HepG2 (cell line): ENCODE results near the gene PPOX. TPM values are rescaled to one million over a fixed set of nuclear protein-coding genes. Genes with fewer than 3 reads are reported as not detected.

ENCODE experiments used
- CCDC6 ChIP-seq: sonication (generic); formaldehyde crosslinking; IDR thresholded peaks from 2 replicates; pipeline ENCODE4 v1.8.1; 2022; ENCODE audit warnings: mild to moderate bottlenecking, missing genetic modification reagents, moderate library complexity
- DNMT1 ChIP-seq: sonication (generic); formaldehyde crosslinking; IDR thresholded peaks from 2 replicates; pipeline ENCODE4 v1.5.1; 2020; ENCODE audit warnings: mild to moderate bottlenecking, missing genetic modification reagents
- ELF4 ChIP-seq: sonication (generic); formaldehyde crosslinking; IDR thresholded peaks from 2 replicates; pipeline ENCODE4 v1.5.0; 2020; ENCODE audit warnings: missing genetic modification reagents, mild to moderate bottlenecking, moderate library complexity, borderline replicate concordance
- GRHL1 ChIP-seq: sonication (generic); formaldehyde crosslinking; conservative IDR thresholded peaks from 2 replicates; pipeline ENCODE4 v1.8.0; 2022; ENCODE audit warnings: missing genetic modification reagents
- GZF1 ChIP-seq: sonication (generic); formaldehyde crosslinking; IDR thresholded peaks from 2 replicates; pipeline ENCODE4 v1.5.1; 2020; ENCODE audit warnings: mild to moderate bottlenecking, missing genetic modification reagents
- HHEX ChIP-seq: IDR thresholded peaks from 2 replicates; pipeline ENCODE4 v1.6.1; 2016; ENCODE audit warnings: control low read depth
- MXD3 ChIP-seq: IDR thresholded peaks from 2 replicates; pipeline ENCODE4 v1.6.1; 2016; ENCODE audit warnings: mild to moderate bottlenecking, missing biosample characterization, missing genetic modification reagents
- MXD4 ChIP-seq: IDR thresholded peaks from 2 replicates; pipeline ENCODE4 v1.6.1; 2016; ENCODE audit warnings: mild to moderate bottlenecking, missing biosample characterization, missing genetic modification reagents
- NFE2L2 ChIP-seq: fragments of 150-350 bp; IDR thresholded peaks from 2 replicates; pipeline ENCODE4 v1.6.1; 2014; ENCODE audit warnings: low read length
- PBX3 ChIP-seq: sonication (generic); formaldehyde crosslinking; IDR thresholded peaks from 2 replicates; pipeline ENCODE4 v1.8.1; 2023; ENCODE audit warnings: missing genetic modification reagents, inconsistent platforms, borderline replicate concordance
- RAD51 ChIP-seq: fragments of 450-650 bp; IDR thresholded peaks from 2 replicates; pipeline ENCODE4 v1.6.1; 2016; ENCODE audit warnings: borderline replicate concordance
- SAFB2 ChIP-seq: sonication (generic); formaldehyde crosslinking; IDR thresholded peaks from 2 replicates; pipeline ENCODE4 v1.5.1; 2020; ENCODE audit warnings: missing genetic modification reagents, low read depth, mild to moderate bottlenecking, borderline replicate concordance
- SIX1 ChIP-seq: sonication (generic); formaldehyde crosslinking; IDR thresholded peaks from 2 replicates; pipeline ENCODE4 v1.4.0; 2020; ENCODE audit warnings: missing genetic modification reagents, borderline replicate concordance
- TBL1XR1 ChIP-seq: fragments of 150-350 bp; IDR thresholded peaks from 2 replicates; pipeline ENCODE4 v1.6.1; 2014; ENCODE audit warnings: borderline replicate concordance, low read length; ENCODE audit not compliant: partially characterized antibody
- TEAD3 ChIP-seq: optimal IDR thresholded peaks from 2 replicates; pipeline ENCODE3; 2016; ENCODE audit warnings: borderline replicate concordance
- THYN1 ChIP-seq: sonication (generic); formaldehyde crosslinking; IDR thresholded peaks from 2 replicates; pipeline ENCODE4 v1.8.1; 2023; ENCODE audit warnings: low read depth, mild to moderate bottlenecking, moderate library complexity, missing genetic modification reagents, borderline replicate concordance
- ZFP37 ChIP-seq: sonication (generic); formaldehyde crosslinking; IDR thresholded peaks from 2 replicates; pipeline ENCODE4 v1.4.0; 2020; ENCODE audit warnings: missing genetic modification reagents, borderline replicate concordance
- ZFP41 ChIP-seq: sonication (generic); formaldehyde crosslinking; IDR thresholded peaks from 2 replicates; pipeline ENCODE4 v1.4.0; 2020; ENCODE audit warnings: mild to moderate bottlenecking, missing genetic modification reagents, borderline replicate concordance
- ZMYM3 ChIP-seq: sonication (generic); formaldehyde crosslinking; IDR thresholded peaks from 2 replicates; pipeline ENCODE4 v1.5.1; 2020; ENCODE audit warnings: mild to moderate bottlenecking, missing genetic modification reagents
- ZNF121 ChIP-seq: sonication (generic); formaldehyde crosslinking; IDR thresholded peaks from 2 replicates; pipeline ENCODE4 v1.5.0; 2020; ENCODE audit warnings: mild to moderate bottlenecking, missing genetic modification reagents
- ZNF564 ChIP-seq: sonication (generic); formaldehyde crosslinking; IDR thresholded peaks from 2 replicates; pipeline ENCODE4 v1.8.1; 2023; ENCODE audit warnings: mild to moderate bottlenecking, missing genetic modification reagents
- ZNF776 ChIP-seq: sonication (generic); formaldehyde crosslinking; IDR thresholded peaks from 2 replicates; pipeline ENCODE4 v1.4.0; 2020; ENCODE audit warnings: mild to moderate bottlenecking, missing genetic modification reagents
- ZNF891 ChIP-seq: sonication (generic); formaldehyde crosslinking; IDR thresholded peaks from 2 replicates; pipeline ENCODE4 v1.5.0; 2020; ENCODE audit warnings: mild to moderate bottlenecking, missing genetic modification reagents
- ZXDC ChIP-seq: sonication (generic); formaldehyde crosslinking; IDR thresholded peaks from 2 replicates; pipeline ENCODE4 v1.5.0; 2020; ENCODE audit warnings: mild to moderate bottlenecking, missing genetic modification reagents
- polyA plus RNA-seq, 8 experiments: library from polyadenylated mRNA; depleted of rRNA in 3 of 8; stranded (reverse) in 7 of 8; unstranded in 1 of 8; fragments of >200 nt; fragmentation: Illumina TruSeq in 4 of 8; extraction: Trizol in 4 of 8; gene quantifications; 2 replicates each; pipeline versions ENCODE4 v1.2.1 to v1.2.3, GENCODE V29; 2011 to 2016; ENCODE audit warnings: low read depth in 4 of 8, missing spikeins in 1 of 8, mixed read lengths in 1 of 8; ENCODE audit not compliant: insufficient read depth in 1 of 8
- total RNA-seq, 5 experiments: library from RNA; depleted of rRNA; stranded (reverse); fragments of >200 nt; fragmentation: Illumina TruSeq; extraction: Trizol; gene quantifications; 2 replicates each; pipeline ENCODE4 v1.2.3, GENCODE V29; 2016; ENCODE audit warnings: low read depth in 1 of 5

Gene PPOX
- total and polyA plus RNA-seq, 2 of the 13 experiments (the other 11 are each of a cell fraction or from before 2014, with no cell fraction given): 15.5 to 27.7 TPM

- TF ChIP-seq PBX3 (CRISPR knock-in tag): no peak
- TF ChIP-seq ZNF121 (CRISPR knock-in tag): no peak; the same call in 1 of the 2 replicates
- TF ChIP-seq ZNF564: no peak
- no peak for TF ChIP-seq TBL1XR1
- TF ChIP-seq HHEX: no peak
- no peak for TF ChIP-seq RAD51
- peak; percentile 53 for TF ChIP-seq TEAD3 (CRISPR knock-in tag)
- TF ChIP-seq GZF1 (CRISPR knock-in tag): no peak
- TF ChIP-seq THYN1 (CRISPR knock-in tag): no peak
- TF ChIP-seq GRHL1 (CRISPR knock-in tag): no peak
- peak; percentile 77 for TF ChIP-seq MXD4 (CRISPR knock-in tag)
- TF ChIP-seq ZNF891 (CRISPR knock-in tag): peak; percentile 87
- TF ChIP-seq DNMT1 (CRISPR knock-in tag): no peak
- TF ChIP-seq ZXDC (CRISPR knock-in tag): no peak
- peak; percentile 91 for TF ChIP-seq MXD3 (CRISPR knock-in tag)
- TF ChIP-seq ZFP37 (CRISPR knock-in tag): no peak
- TF ChIP-seq CCDC6: no peak
- peak; percentile 86; the same call in 1 of the 2 replicates for TF ChIP-seq ZFP41 (CRISPR knock-in tag)
- TF ChIP-seq ZNF776: 0 out of 2 replicates have a peak, but pooled peaks have one; percentile 73
- TF ChIP-seq ZMYM3 (CRISPR knock-in tag): 0 out of 2 replicates have a peak, but pooled peaks have one; percentile 10
- peak; percentile 29; the same call in 1 of the 2 replicates for TF ChIP-seq SAFB2 (CRISPR knock-in tag)
- TF ChIP-seq SIX1: no peak
- no peak for TF ChIP-seq NFE2L2
- TF ChIP-seq ELF4 (CRISPR knock-in tag): no peak
These were observed 48.3 kb upstream of the PPOX start, which contains the start of the genes NIT1 and PFDN2 (continued) for GRCh38 chr1:161117759-161118581.
